ENCODE results near the gene ANAPC13. TPM values are rescaled to one million over a fixed set of nuclear protein-coding genes. Genes with fewer than 3 reads are reported as not detected.

The ANAPC13 gene
- total RNA-seq, 1 experiment from 2014 or later: 69.7 TPM

DNA sequence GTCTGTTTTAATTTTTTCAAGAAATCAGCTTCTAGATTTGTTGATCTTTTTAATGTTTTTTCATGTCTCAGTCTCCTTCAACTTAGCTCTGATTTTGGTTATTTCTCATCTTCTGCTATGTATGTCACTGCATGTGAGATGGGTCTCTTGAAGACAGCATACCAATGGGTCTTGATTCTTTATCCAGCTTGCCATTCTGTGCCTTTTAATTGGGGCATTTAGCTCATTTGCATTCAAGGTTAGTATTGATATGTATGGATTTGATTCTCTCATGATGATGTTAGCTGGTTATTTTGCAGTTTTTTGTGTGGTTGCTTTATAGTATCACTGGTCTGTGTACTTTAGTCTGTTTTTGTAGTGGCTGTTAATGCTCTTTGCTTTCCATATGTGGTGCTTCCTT lies 39.5 kb upstream of the ANAPC13 start:
- Histone ChIP-seq H3K4me1 (ENCODE audit: insufficient read depth, low read length, poor library complexity, severe bottlenecking) (no peaks in the 10 kb centered on the region), H3K9me3 (ENCODE audit: low read depth, low read length, poor library complexity, severe bottlenecking) (peaks cover 16% of the 10 kb centered on the region), H3K36me3 (ENCODE audit: insufficient read depth, low read length, poor library complexity, severe bottlenecking) (peaks cover 4% of the 10 kb centered on the region), H3K27ac (ENCODE audit: low read depth, low read length, poor library complexity, severe bottlenecking) (no peak overlapping the region), H3K4me3 (ENCODE audit: low read depth, low read length, poor library complexity, severe bottlenecking) (no peak overlapping the region), H3K27me3 (replicated peaks; ENCODE audit: insufficient read depth, low read depth, low read length, poor library complexity) (no peaks in the 10 kb centered on the region)
- no peak for DNase-seq (ENCODE audit: low spot score)
- intact Hi-C loops (cut with micrococcal nuclease; ENCODE audit: unreplicated experiment): no loop called here
- BruUV-seq (replicated peaks): no TSS peak
- ChIA-PET POLR2A (ENCODE audit: low non-redundant PET) (no interaction called here), CTCF (no interaction called here)
- TF ChIP-seq, protein P1, sequence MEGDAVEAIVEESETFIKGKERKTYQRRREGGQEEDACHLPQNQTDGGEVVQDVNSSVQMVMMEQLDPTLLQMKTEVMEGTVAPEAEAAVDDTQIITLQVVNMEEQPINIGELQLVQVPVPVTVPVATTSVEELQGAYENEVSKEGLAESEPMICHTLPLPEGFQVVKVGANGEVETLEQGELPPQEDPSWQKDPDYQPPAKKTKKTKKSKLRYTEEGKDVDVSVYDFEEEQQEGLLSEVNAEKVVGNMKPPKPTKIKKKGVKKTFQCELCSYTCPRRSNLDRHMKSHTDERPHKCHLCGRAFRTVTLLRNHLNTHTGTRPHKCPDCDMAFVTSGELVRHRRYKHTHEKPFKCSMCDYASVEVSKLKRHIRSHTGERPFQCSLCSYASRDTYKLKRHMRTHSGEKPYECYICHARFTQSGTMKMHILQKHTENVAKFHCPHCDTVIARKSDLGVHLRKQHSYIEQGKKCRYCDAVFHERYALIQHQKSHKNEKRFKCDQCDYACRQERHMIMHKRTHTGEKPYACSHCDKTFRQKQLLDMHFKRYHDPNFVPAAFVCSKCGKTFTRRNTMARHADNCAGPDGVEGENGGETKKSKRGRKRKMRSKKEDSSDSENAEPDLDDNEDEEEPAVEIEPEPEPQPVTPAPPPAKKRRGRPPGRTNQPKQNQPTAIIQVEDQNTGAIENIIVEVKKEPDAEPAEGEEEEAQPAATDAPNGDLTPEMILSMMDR (conservative IDR thresholded peaks at IDR 0.05; ENCODE audit: low read depth, low read length): no peak

DNA sequence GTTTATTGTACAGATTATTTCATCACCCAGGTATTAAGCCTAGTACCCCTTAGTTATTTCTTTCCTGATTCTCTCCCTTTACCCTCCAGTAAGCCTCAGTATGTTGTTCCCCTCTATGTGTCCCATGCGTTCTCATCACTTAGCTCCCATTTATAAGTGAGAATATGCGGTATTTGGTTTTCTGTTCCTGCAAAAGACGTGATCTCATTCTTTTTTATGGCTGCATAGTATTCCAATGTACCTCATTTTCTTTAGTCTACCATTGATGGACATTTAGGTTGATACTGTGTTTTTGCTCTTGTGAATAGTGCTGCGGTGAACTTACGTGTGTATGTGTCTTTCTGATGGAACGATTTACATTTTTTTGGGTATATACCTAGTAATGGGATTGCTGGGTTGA lies 36.8 kb upstream of the ANAPC13 start:
- ChIA-PET POLR2A (ENCODE audit: low non-redundant PET) (no interaction called here), CTCF (no interaction called here)
- intact Hi-C loops (cut with micrococcal nuclease; ENCODE audit: unreplicated experiment): no loop called here
- H3K27me3 ChIP-seq (replicated peaks; ENCODE audit: insufficient read depth, low read depth, low read length, poor library complexity): no peaks in the 10 kb centered on the region
- DNase-seq (ENCODE audit: low spot score): no peak
- no peak overlapping the region for H3K27ac ChIP-seq (ENCODE audit: low read depth, low read length, poor library complexity, severe bottlenecking)
- H3K9me3 ChIP-seq (ENCODE audit: low read depth, low read length, poor library complexity, severe bottlenecking): peaks cover 25% of the 10 kb centered on the region
- no TSS peak for BruUV-seq (replicated peaks)
- TF ChIP-seq EZH2 (IDR thresholded peaks at IDR 0.05; ENCODE audit: borderline replicate concordance, low read depth, low read length, poor library complexity, severe bottlenecking): no peak
- TF ChIP-seq, protein P1 (conservative IDR thresholded peaks at IDR 0.05; ENCODE audit: low read depth, low read length): no peak
- H3K36me3 ChIP-seq (ENCODE audit: insufficient read depth, low read length, poor library complexity, severe bottlenecking): peaks cover 5% of the 10 kb centered on the region
- no peak overlapping the region for H3K4me3 ChIP-seq (ENCODE audit: low read depth, low read length, poor library complexity, severe bottlenecking)
- H3K4me1 ChIP-seq (ENCODE audit: insufficient read depth, low read length, poor library complexity, severe bottlenecking): no peaks in the 10 kb centered on the region

DNA sequence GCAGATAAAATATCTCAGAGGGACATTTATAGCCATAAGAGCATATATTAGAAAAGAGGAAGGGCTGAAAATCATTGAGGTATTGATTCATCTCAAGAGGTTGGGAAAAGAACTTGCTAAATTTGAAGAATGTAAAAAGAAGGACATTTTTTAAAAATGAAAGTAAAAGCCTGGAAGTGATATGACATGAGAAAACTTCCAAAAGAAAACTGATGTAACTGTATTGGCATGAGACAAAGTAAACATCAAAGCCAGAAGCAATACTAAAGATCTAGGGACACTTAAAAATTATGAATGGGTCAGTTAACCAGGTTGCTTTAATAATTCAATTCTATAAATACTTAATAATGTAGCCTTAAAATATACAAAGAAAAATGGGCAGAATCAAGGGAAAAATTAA lies 32.0 kb upstream of the ANAPC13 start:
- POLR2A ChIA-PET (ENCODE audit: low non-redundant PET): no interaction called here
- intact Hi-C loops (cut with micrococcal nuclease; ENCODE audit: unreplicated experiment): no loop called here
- H3K27me3 ChIP-seq (replicated peaks; ENCODE audit: insufficient read depth, low read depth, low read length, poor library complexity): no peaks in the 10 kb centered on the region

More for the DNA sequence above, 32.0 kb upstream of the ANAPC13 start:
- Histone ChIP-seq H3K36me3 (ENCODE audit: insufficient read depth, low read length, poor library complexity, severe bottlenecking) (peaks cover 5% of the 10 kb centered on the region), H3K4me3 (ENCODE audit: low read depth, low read length, poor library complexity, severe bottlenecking) (no peak overlapping the region), H3K4me1 (ENCODE audit: insufficient read depth, low read length, poor library complexity, severe bottlenecking) (no peaks in the 10 kb centered on the region), H3K27ac (ENCODE audit: low read depth, low read length, poor library complexity, severe bottlenecking) (no peak overlapping the region), H3K9me3 (ENCODE audit: low read depth, low read length, poor library complexity, severe bottlenecking) (peaks cover 12% of the 10 kb centered on the region)
- CTCF ChIA-PET: no interaction called here
- TF ChIP-seq EZH2 (IDR thresholded peaks at IDR 0.05; ENCODE audit: borderline replicate concordance, low read depth, low read length, poor library complexity, severe bottlenecking): no peak
- TF ChIP-seq, protein P1 (conservative IDR thresholded peaks at IDR 0.05; ENCODE audit: low read depth, low read length): no peak
- DNase-seq (ENCODE audit: low spot score): no peak
- BruUV-seq (replicated peaks): no TSS peak

All from A673 (cell line).